Retinal pigment epithelial cell (primary cell): ENCODE results near the gene FXYD5.

Experiments
- DNase-seq: peaks from one replicate; pipeline ENCODE4 v3.0.0-alpha.2; 2010; ENCODE audit warnings: low read depth
- H3K4me3 ChIP-seq: 2 replicates; pipeline ENCODE4 v1.5.1; 2011; ENCODE audit warnings: mild to moderate bottlenecking, low read length, control low read depth, moderate library complexity
- CTCF ChIP-seq: conservative IDR thresholded peaks from 2 replicates; pipeline ENCODE4 v1.5.1; 2011; ENCODE audit warnings: low read depth, low read length, control low read depth, inconsistent platforms

Gene FXYD5

GRCh38 chr19:35199481-35199880 is 44.9 kb downstream of the FXYD5 start:
- TF ChIP-seq CTCF = no peak
- no peak overlapping the region for H3K4me3 ChIP-seq
- DNase-seq = no peak

- TF ChIP-seq CTCF = no peak
- no peak for DNase-seq
- no peak overlapping the region for H3K4me3 ChIP-seq
These were observed 48.5 kb downstream of the FXYD5 start for GRCh38 chr19:35202722-35203688.

GRCh38 chr19:35204799-35205732 is 50.5 kb downstream of the FXYD5 start:
- no peak overlapping the region for H3K4me3 ChIP-seq
- DNase-seq = no peak
- no peak for TF ChIP-seq CTCF

GRCh38 chr19:35205733-35206323 is 51.3 kb downstream of the FXYD5 start:
- no peak for DNase-seq
- no peak for TF ChIP-seq CTCF
- H3K4me3 ChIP-seq = no peak overlapping the region

- no peak overlapping the region for H3K4me3 ChIP-seq
- TF ChIP-seq CTCF = no peak
- no peak for DNase-seq
These were observed 51.8 kb downstream of the FXYD5 start for GRCh38 chr19:35206379-35206778.

GRCh38 chr19:35206855-35207254 is 52.3 kb downstream of the FXYD5 start:
- H3K4me3 ChIP-seq = no peak overlapping the region
- DNase-seq = no peak
- no peak for TF ChIP-seq CTCF
